GM12801 (cell line): ENCODE results near the gene MOGAT1.

Experiments
- TF ChIP-seq, protein P1 (sequence below): IDR thresholded peaks from one replicate; pipeline ENCODE4 v1.5.1; 2011; ENCODE audit warnings: control low read depth; ENCODE audit not compliant: insufficient read length; ENCODE audit errors: extremely low read depth

The MOGAT1 gene

GRCh38 chr2:222738312-222738711 is 66.9 kb downstream of the MOGAT1 start:
- TF ChIP-seq, protein P1, sequence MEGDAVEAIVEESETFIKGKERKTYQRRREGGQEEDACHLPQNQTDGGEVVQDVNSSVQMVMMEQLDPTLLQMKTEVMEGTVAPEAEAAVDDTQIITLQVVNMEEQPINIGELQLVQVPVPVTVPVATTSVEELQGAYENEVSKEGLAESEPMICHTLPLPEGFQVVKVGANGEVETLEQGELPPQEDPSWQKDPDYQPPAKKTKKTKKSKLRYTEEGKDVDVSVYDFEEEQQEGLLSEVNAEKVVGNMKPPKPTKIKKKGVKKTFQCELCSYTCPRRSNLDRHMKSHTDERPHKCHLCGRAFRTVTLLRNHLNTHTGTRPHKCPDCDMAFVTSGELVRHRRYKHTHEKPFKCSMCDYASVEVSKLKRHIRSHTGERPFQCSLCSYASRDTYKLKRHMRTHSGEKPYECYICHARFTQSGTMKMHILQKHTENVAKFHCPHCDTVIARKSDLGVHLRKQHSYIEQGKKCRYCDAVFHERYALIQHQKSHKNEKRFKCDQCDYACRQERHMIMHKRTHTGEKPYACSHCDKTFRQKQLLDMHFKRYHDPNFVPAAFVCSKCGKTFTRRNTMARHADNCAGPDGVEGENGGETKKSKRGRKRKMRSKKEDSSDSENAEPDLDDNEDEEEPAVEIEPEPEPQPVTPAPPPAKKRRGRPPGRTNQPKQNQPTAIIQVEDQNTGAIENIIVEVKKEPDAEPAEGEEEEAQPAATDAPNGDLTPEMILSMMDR, result no peak

- TF ChIP-seq, protein P1, result no peak
Measured at GRCh38 chr2:222738809-222739208, 67.4 kb downstream of the MOGAT1 start.

GRCh38 chr2:222739939-222740338 is 68.5 kb downstream of the MOGAT1 start:
- TF ChIP-seq, protein P1, result no peak

- TF ChIP-seq, protein P1, result no peak
Measured at GRCh38 chr2:222743251-222743812, 71.9 kb downstream of the MOGAT1 start.

DNA sequence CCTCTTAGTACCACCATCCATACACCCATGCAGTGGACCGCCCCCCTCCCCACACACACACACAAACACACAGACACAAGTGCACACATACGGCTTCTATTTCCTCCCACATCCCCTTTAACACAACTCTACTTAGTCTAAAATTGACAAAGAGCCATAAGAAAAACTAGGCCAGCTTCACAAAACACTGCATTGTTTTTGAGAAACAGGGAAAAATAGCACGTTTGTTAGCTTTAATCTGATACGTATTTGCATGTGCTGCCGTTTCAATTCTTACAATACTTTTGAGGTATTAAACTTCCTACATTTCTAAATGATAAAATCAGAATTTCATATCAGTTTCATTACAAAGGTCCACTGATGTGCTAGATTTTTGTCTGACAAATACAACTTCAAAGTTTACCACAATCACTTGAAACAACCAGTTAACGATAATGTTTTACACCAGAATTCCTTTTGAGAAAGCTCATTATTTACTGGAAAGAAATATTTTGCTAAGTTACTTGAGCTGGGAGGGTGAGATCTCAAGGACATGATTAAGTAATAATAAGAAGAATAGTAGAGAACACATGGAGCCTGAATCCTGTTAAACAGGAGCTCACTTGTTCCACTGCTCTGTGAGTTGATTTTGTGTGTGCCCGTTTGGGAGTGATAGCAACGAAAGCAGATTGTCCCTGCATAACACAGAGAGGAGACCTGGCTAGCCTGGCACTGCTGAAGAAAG is 74.5 kb downstream of the MOGAT1 start:
- TF ChIP-seq, protein P1, result no peak

DNA sequence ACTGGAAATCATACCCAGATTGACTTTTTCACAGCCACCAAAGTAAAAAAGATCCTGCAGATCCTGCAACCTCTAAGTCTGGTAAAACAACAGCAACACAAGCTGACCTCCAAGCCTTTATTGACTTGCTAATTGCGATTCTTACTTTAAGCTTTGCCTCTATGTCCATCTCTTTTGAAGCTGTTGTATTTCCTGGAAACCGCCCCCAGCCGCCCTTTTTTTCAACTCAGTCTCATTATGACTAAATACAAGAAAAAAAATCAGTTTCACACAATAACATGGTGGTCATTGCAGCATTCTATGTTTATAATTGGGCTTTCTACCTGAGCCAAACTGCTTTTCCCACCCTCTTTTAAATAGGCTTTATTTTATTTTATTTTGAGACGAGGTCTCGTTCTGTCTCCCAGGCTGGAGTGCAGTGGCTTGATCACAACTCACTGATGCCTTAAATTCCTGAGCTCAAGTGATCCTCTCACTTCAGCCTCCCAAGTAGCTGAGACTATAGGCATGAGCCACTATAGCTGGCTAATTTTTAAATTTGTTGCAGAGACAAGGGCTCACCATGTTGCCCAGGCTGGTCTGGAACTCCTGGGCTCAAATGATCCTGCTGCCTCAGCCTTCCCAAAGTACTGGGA is 76.2 kb downstream of the MOGAT1 start:
- TF ChIP-seq, protein P1, result no peak

DNA sequence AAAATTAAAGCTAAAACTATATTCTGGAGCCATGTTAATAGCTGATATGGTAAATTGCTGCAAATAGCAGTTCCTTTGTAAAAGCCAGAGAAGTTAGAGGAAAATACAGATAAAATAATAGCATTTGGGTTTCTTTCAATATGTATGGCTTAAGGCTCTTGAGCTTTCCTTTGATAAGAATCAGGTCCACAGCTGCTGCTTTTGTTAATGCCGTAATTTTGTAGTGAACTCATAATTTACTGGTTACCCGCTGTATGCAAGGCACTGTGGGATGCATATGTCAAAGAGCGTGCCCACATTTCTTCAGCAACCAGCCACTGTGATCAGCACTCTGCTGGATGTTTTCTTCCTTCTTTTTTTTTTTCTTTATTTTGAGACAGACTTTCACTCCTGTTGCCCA is 79.1 kb downstream of the MOGAT1 start:
- TF ChIP-seq, protein P1, result no peak
